ELF-1 (cell line): Measurements from ENCODE around the gene ASPSCR1.
"Not testable (repeated sequence)": the region's sequence is repeated elsewhere in the genome, so short reads cannot be mapped to it uniquely, and the experiment has no call there.

Experiments used
- DNase-seq: peaks from one replicate; pipeline ENCODE4 v3.0.0-alpha.2; 2016; ENCODE audit warnings: low read depth, low spot score

Gene ASPSCR1

GRCh38 chr17:82023447-82024241 is 46.2 kb downstream of the ASPSCR1 start:
- DNase-seq, result peak; percentile 50

GRCh38 chr17:82024859-82025258 is 47.4 kb downstream of the ASPSCR1 start:
- DNase-seq, result no peak

GRCh38 chr17:82025401-82026107 is 48.1 kb downstream of the ASPSCR1 start:
- DNase-seq, result no peak

GRCh38 chr17:82028246-82028645 is 50.8 kb downstream of the ASPSCR1 start:
- no peak for DNase-seq

- no peak for DNase-seq
These were observed 51.5 kb downstream of the ASPSCR1 start for GRCh38 chr17:82028966-82029365.

- DNase-seq, result no peak
These were observed 52.0 kb downstream of the ASPSCR1 start for GRCh38 chr17:82029391-82029790.

- DNase-seq, result no peak
These were observed 52.6 kb downstream of the ASPSCR1 start for GRCh38 chr17:82029990-82030469.

GRCh38 chr17:82030470-82031302 is 53.3 kb downstream of the ASPSCR1 start:
- peak; percentile 92 for DNase-seq

- DNase-seq, result no peak
These were observed 54.0 kb downstream of the ASPSCR1 start, which contains the start of gene RAC3 for GRCh38 chr17:82031303-82031884. Gene RAC3, plus strand, starts transcription at chr17:82031678. Its CDS starts 84 bp downstream, at chr17:82031762.

- DNase-seq, result no peak
These were observed 54.6 kb downstream of the ASPSCR1 start for GRCh38 chr17:82031885-82032627.

GRCh38 chr17:82033359-82034085 is 56.1 kb downstream of the ASPSCR1 start:
- no peak for DNase-seq

- DNase-seq, result peak; percentile 75
These were observed 57.1 kb downstream of the ASPSCR1 start for GRCh38 chr17:82034371-82035011.

GRCh38 chr17:82035488-82035887 is 58.1 kb downstream of the ASPSCR1 start:
- DNase-seq, result no peak

GRCh38 chr17:82035956-82036633 is 58.7 kb downstream of the ASPSCR1 start:
- DNase-seq, result no peak

- no peak for DNase-seq
These were observed 59.2 kb downstream of the ASPSCR1 start for GRCh38 chr17:82036634-82037091.

GRCh38 chr17:82037092-82037888 is 59.9 kb downstream of the ASPSCR1 start, which contains the start of gene DCXR:
Gene DCXR, minus strand, starts transcription at chr17:82037697. Its CDS starts 15 bp downstream, at chr17:82037682.
- DNase-seq, result peak; percentile 99

- no peak for DNase-seq
These were observed 60.4 kb downstream of the ASPSCR1 start for GRCh38 chr17:82037889-82038195.

- not testable (repeated sequence) for DNase-seq
These were observed 61.5 kb downstream of the ASPSCR1 start for GRCh38 chr17:82038796-82039409.
